ENCODE data around the gene CLSTN2. TPM values are rescaled to one million over a fixed set of nuclear protein-coding genes. Genes with fewer than 3 reads are reported as not detected.

Gene CLSTN2
- total RNA-seq, 1 donor from 2014 or later, result not detected

- Mint-ChIP-seq H3K27ac (no peak overlapping the region), H3K9me3 (no peaks in the 10 kb centered on the region), H3K4me3 (no peak overlapping the region), H3K27me3 (no peaks in the 10 kb centered on the region), H3K4me1 (no peaks in the 10 kb centered on the region), H3K36me3 (ENCODE audit: low read depth) (no peaks in the 10 kb centered on the region)
- ChIA-PET POLR2A (no interaction called here), CTCF (no interaction called here)
- ATAC-seq (ENCODE audit: low read depth) (no peak), DNase-seq (no peak)
- no peak for TF ChIP-seq CTCF (IDR thresholded peaks at IDR 0.05)
- intact Hi-C loops (cut with micrococcal nuclease), result no loop called here
Measured at GRCh38 chr3:140375002-140375401, 440.0 kb downstream of the CLSTN2 start.

GRCh38 chr3:140376136-140376889 is 441.3 kb downstream of the CLSTN2 start:
- intact Hi-C loops (cut with micrococcal nuclease), result no loop called here
- no peaks in the 10 kb centered on the region for H3K27me3 Mint-ChIP-seq
- no peaks in the 10 kb centered on the region for H3K9me3 Mint-ChIP-seq
- no peaks in the 10 kb centered on the region for H3K4me1 Mint-ChIP-seq
- H3K36me3 Mint-ChIP-seq (ENCODE audit: low read depth), result no peaks in the 10 kb centered on the region
- no peak overlapping the region for H3K4me3 Mint-ChIP-seq
- DNase-seq, result no peak
- POLR2A ChIA-PET, result no interaction called here
- ATAC-seq (ENCODE audit: low read depth), result no peak
- CTCF ChIA-PET, result no interaction called here
- no peak overlapping the region for H3K27ac Mint-ChIP-seq
- no peak for TF ChIP-seq CTCF (IDR thresholded peaks at IDR 0.05)

- DNase-seq (no peak), ATAC-seq (ENCODE audit: low read depth) (no peak)
- no peaks in the 10 kb centered on the region for H3K9me3 Mint-ChIP-seq
- POLR2A ChIA-PET, result no interaction called here
- H3K36me3 Mint-ChIP-seq (ENCODE audit: low read depth), result no peaks in the 10 kb centered on the region
- CTCF ChIA-PET, result no interaction called here
- H3K4me1 Mint-ChIP-seq, result no peaks in the 10 kb centered on the region
- H3K27me3 Mint-ChIP-seq, result no peaks in the 10 kb centered on the region
- intact Hi-C loops (cut with micrococcal nuclease), result no loop called here
- no peak for TF ChIP-seq CTCF (IDR thresholded peaks at IDR 0.05)
- H3K4me3 Mint-ChIP-seq, result no peak overlapping the region
- H3K27ac Mint-ChIP-seq, result no peak overlapping the region
Measured at GRCh38 chr3:140377644-140378043, 442.7 kb downstream of the CLSTN2 start.

- CTCF ChIA-PET, result no interaction called here
- Mint-ChIP-seq H3K27ac (no peak overlapping the region), H3K27me3 (no peaks in the 10 kb centered on the region), H3K9me3 (no peaks in the 10 kb centered on the region), H3K4me3 (no peak overlapping the region), H3K36me3 (ENCODE audit: low read depth) (no peaks in the 10 kb centered on the region), H3K4me1 (no peaks in the 10 kb centered on the region)
- POLR2A ChIA-PET, result no interaction called here
- TF ChIP-seq CTCF (IDR thresholded peaks at IDR 0.05), result no peak
- no peak for DNase-seq
- ATAC-seq (ENCODE audit: low read depth), result no peak
- intact Hi-C loops (cut with micrococcal nuclease), result no loop called here
Measured at GRCh38 chr3:140378571-140379340, 443.8 kb downstream of the CLSTN2 start.

- Mint-ChIP-seq H3K4me3 (no peak overlapping the region), H3K36me3 (ENCODE audit: low read depth) (no peaks in the 10 kb centered on the region), H3K27me3 (no peaks in the 10 kb centered on the region), H3K27ac (no peak overlapping the region), H3K9me3 (no peaks in the 10 kb centered on the region), H3K4me1 (no peaks in the 10 kb centered on the region)
- DNase-seq (no peak), ATAC-seq (ENCODE audit: low read depth) (no peak)
- CTCF ChIA-PET, result no interaction called here
- POLR2A ChIA-PET, result no interaction called here
- intact Hi-C loops (cut with micrococcal nuclease), result no loop called here
- TF ChIP-seq CTCF (IDR thresholded peaks at IDR 0.05), result no peak
Measured at GRCh38 chr3:140384028-140384771, 449.2 kb downstream of the CLSTN2 start.

All from activated B cell treated with CpG ODN at 0.5 μM for 24 hours (primary cell).